Epithelial cell of proximal tubule (primary cell): ENCODE results near the gene HOXB3. TPM values are rescaled to one million over a fixed set of nuclear protein-coding genes. Genes with fewer than 3 reads are reported as not detected.

ENCODE experiments used
- DNase-seq: peaks from one replicate; pipeline ENCODE4 v3.0.0-alpha.2; 2011; ENCODE audit warnings: low read depth
- H3K4me3 ChIP-seq: 2 replicates; pipeline ENCODE4 v1.5.1; 2011; ENCODE audit warnings: low read depth, mild to moderate bottlenecking, low read length
- CTCF ChIP-seq: conservative IDR thresholded peaks from 2 replicates; pipeline ENCODE4 v1.5.1; 2012; ENCODE audit warnings: low read depth, mild to moderate bottlenecking, low read length
- total RNA-seq: library from RNA; depleted of rRNA; stranded (reverse); fragments of >200 nt; gene quantifications from 2 replicates; pipeline ENCODE4 v1.2.3, GENCODE V29; 2015

The HOXB3 gene
- total RNA-seq, 1 donor from 2014 or later: 49.9 TPM

GRCh38 chr17:48605409-48605919, 15.4 kb upstream of the HOXB3 start:
- peak overlapping the region; percentile 74 for H3K4me3 ChIP-seq
- no peak for TF ChIP-seq CTCF
- no peak for DNase-seq

DNA sequence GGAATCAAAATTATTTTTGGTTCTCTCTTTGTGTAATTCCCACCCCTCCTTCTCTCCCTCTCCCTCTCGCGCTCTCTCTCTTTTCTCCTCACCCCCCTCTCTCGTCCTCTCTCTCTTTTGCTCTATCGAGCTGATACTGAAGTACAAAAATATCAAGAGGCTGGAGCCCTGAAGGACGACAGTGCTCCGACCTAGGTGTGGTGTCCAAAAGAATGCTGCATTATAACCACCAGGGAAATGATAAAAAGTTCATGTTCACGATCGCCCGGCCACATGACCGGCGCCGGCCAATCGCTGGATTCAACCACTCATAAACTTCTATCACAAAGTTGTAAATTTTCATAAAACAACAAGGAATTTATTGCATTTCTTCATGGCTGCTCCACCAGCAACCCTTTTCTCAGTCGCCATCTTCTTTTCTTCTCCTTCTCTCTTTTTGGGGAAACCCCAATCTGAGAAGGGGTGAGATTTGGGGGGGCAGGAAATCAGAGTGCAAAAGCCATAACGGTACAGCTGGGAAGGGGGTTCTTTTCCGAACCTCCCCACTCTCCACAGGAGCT, 14.8 kb upstream of the HOXB3 start, which contains the start of gene HOXB6:
Gene HOXB6 (minus strand): TSS at position 217 of the 560 bp plus-strand sequence. CDS start 6,836 bp downstream, outside the sequence.
- TF ChIP-seq CTCF: no peak
- DNase-seq: no peak
- H3K4me3 ChIP-seq: peak within 1 kb of the TSS; percentile 74

GRCh38 chr17:48603959-48604769, 14.1 kb upstream of the HOXB3 start:
- DNase-seq: no peak
- TF ChIP-seq CTCF: peak; percentile 12
- H3K4me3 ChIP-seq: peak overlapping the region; percentile 74

DNA sequence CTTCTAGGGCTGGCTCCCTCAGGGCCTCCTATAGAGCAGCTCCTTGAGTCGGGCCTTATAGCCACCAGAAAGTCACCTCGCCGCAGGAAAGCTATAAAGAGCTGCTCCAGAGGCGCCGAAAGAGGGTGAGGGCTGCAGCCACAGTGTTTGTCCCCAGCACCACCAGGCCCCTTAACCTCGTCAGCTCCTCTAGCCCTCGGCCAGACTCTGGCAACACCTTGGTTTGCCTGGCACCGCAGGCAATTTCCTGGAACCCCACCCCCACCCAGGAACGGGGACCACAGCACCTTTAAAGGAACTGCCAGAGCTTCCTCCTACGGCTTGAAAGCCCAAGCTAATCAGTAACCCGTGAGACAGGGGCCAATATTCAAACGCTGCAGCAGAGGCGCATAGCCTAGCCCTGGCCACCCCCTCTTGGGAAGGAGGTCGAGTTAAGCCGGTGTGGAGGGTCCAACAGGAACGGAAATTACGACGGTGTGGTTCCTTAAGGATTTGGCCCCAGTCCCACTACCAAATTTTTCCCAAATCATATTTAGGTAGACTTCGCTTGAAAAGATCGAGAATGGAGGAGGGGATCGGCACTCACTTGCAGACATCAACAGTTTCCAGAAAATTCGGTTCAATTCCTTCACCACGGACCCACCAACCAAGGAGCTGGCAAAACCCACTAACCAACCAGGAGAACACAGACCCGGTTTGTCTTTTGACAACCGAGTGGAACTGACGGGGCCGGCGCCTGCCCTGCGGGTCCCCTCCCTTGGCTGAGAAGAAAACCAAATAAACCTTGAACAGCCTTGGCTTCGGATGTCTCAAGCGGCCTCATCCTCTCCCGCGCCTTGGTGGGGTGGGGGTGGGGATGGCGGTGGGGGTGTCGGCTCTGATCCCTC, 11.7 kb upstream of the HOXB3 start:
- peak overlapping the region; percentile 74 for H3K4me3 ChIP-seq
- no peak for TF ChIP-seq CTCF
- no peak for DNase-seq

GRCh38 chr17:48601207-48601538, 11.1 kb upstream of the HOXB3 start:
- DNase-seq: no peak
- TF ChIP-seq CTCF: no peak
- peak overlapping the region; percentile 74 for H3K4me3 ChIP-seq

GRCh38 chr17:48600244-48601098, 10.4 kb upstream of the HOXB3 start:
- peak overlapping the region; percentile 74 for H3K4me3 ChIP-seq
- no peak for DNase-seq
- no peak for TF ChIP-seq CTCF
